A549 (cell line): ENCODE results near the gene PSMB10.

ENCODE experiments used
- EP300 ChIP-seq, 2 experiments: fragments of >200 bp; sonication (Bioruptor Twin); formaldehyde crosslinking; IDR thresholded peaks; 2 replicates in 1 of 2; 3 replicates in 1 of 2; pipeline ENCODE4 v1.6.1; 2016 to 2017
- FOXS1 ChIP-seq: fragments of 250-450 bp; sonication (Bioruptor Pico); IDR thresholded peaks from 2 replicates; pipeline ENCODE4 v1.5.0; 2020; ENCODE audit warnings: mild to moderate bottlenecking, moderate library complexity
- KDM5A ChIP-seq: fragments of 200-600 bp; sonication (generic); IDR thresholded peaks from 2 replicates; pipeline ENCODE4 v1.6.1; 2016; ENCODE audit warnings: antibody characterized with exemption, mild to moderate bottlenecking
- MYC ChIP-seq: IDR thresholded peaks from 2 replicates; pipeline ENCODE4 v1.6.1; 2012; ENCODE audit warnings: mild to moderate bottlenecking, inconsistent platforms, low read length, improper control_type of control experiment, borderline replicate concordance
- POLR2A ChIP-seq: IDR thresholded peaks from 2 replicates; pipeline ENCODE4 v1.6.1; 2012; ENCODE audit warnings: mild to moderate bottlenecking, low read length
- ZNF302 ChIP-seq: fragments of 250-450 bp; sonication (Bioruptor Pico); IDR thresholded peaks from 2 replicates; pipeline ENCODE4 v1.9.0; 2021; ENCODE audit warnings: inconsistent platforms, mild to moderate bottlenecking, moderate library complexity
- TF ChIP-seq, protein P1 (sequence below): fragments of >200 bp; sonication (Bioruptor Twin); formaldehyde crosslinking; IDR thresholded peaks from 3 replicates; pipeline ENCODE4 v1.5.1; 2016
- TF ChIP-seq, protein P2 (sequence below): IDR thresholded peaks from 2 replicates; pipeline ENCODE4 v1.6.1; 2012
- TF ChIP-seq, protein P3 (sequence below): fragments of 200-600 bp; sonication (generic); IDR thresholded peaks from 2 replicates; pipeline ENCODE4 v1.6.1; 2016; ENCODE audit warnings: antibody characterized with exemption, mild to moderate bottlenecking, moderate library complexity
- TF ChIP-seq, protein P4 (sequence below): IDR thresholded peaks from 2 replicates; pipeline ENCODE4 v1.6.1; 2012; ENCODE audit warnings: low read depth, borderline replicate concordance

DNA sequence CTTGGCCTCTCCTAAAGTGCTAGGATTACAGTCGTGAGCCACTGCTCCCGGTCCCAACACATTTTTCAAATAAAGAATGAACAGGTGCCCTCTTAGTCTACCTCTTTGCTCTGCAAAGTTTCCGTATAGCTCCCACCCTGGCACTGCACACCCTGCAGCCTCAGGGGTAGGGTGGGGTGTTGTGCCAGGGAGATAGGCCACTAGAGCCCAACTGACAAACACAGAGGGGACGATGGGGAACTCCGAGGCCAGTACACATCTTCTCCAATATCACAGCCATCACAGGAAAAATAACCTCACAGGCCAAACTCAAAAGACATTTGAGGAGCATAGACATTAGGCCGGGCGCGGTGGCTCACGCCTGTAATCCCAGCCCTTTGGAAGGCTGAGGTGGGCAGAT is 34.5 kb upstream of the PSMB10 start:
- TF ChIP-seq, protein P1, sequence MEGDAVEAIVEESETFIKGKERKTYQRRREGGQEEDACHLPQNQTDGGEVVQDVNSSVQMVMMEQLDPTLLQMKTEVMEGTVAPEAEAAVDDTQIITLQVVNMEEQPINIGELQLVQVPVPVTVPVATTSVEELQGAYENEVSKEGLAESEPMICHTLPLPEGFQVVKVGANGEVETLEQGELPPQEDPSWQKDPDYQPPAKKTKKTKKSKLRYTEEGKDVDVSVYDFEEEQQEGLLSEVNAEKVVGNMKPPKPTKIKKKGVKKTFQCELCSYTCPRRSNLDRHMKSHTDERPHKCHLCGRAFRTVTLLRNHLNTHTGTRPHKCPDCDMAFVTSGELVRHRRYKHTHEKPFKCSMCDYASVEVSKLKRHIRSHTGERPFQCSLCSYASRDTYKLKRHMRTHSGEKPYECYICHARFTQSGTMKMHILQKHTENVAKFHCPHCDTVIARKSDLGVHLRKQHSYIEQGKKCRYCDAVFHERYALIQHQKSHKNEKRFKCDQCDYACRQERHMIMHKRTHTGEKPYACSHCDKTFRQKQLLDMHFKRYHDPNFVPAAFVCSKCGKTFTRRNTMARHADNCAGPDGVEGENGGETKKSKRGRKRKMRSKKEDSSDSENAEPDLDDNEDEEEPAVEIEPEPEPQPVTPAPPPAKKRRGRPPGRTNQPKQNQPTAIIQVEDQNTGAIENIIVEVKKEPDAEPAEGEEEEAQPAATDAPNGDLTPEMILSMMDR, result no peak
- no peak for TF ChIP-seq EP300 (IDR thresholded peaks at IDR 0.05)
- TF ChIP-seq, protein P2, sequence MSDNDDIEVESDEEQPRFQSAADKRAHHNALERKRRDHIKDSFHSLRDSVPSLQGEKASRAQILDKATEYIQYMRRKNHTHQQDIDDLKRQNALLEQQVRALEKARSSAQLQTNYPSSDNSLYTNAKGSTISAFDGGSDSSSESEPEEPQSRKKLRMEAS, result no peak
- TF ChIP-seq, protein P3, sequence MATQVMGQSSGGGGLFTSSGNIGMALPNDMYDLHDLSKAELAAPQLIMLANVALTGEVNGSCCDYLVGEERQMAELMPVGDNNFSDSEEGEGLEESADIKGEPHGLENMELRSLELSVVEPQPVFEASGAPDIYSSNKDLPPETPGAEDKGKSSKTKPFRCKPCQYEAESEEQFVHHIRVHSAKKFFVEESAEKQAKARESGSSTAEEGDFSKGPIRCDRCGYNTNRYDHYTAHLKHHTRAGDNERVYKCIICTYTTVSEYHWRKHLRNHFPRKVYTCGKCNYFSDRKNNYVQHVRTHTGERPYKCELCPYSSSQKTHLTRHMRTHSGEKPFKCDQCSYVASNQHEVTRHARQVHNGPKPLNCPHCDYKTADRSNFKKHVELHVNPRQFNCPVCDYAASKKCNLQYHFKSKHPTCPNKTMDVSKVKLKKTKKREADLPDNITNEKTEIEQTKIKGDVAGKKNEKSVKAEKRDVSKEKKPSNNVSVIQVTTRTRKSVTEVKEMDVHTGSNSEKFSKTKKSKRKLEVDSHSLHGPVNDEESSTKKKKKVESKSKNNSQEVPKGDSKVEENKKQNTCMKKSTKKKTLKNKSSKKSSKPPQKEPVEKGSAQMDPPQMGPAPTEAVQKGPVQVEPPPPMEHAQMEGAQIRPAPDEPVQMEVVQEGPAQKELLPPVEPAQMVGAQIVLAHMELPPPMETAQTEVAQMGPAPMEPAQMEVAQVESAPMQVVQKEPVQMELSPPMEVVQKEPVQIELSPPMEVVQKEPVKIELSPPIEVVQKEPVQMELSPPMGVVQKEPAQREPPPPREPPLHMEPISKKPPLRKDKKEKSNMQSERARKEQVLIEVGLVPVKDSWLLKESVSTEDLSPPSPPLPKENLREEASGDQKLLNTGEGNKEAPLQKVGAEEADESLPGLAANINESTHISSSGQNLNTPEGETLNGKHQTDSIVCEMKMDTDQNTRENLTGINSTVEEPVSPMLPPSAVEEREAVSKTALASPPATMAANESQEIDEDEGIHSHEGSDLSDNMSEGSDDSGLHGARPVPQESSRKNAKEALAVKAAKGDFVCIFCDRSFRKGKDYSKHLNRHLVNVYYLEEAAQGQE, result no peak
- TF ChIP-seq ZNF302 (CRISPR knock-in tag), result no peak
- no peak for TF ChIP-seq KDM5A
- no peak for TF ChIP-seq POLR2A
- TF ChIP-seq, protein P4, sequence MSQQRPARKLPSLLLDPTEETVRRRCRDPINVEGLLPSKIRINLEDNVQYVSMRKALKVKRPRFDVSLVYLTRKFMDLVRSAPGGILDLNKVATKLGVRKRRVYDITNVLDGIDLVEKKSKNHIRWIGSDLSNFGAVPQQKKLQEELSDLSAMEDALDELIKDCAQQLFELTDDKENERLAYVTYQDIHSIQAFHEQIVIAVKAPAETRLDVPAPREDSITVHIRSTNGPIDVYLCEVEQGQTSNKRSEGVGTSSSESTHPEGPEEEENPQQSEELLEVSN, result no peak
- TF ChIP-seq MYC, result no peak
- TF ChIP-seq FOXS1 (CRISPR knock-in tag), result no peak
